ENCODE measurements around the gene DCTD. TPM values are rescaled to one million over a fixed set of nuclear protein-coding genes. Genes with fewer than 3 reads are reported as not detected.

The DCTD gene
- total and polyA plus RNA-seq, 2 of the 13 experiments (the other 11 are each of a cell fraction or from before 2014, with no cell fraction given), result 85.1 to 95.3 TPM

- peaks cover 19 to 71% of the 10 kb centered on the region in 2 experiments for H3K36me3 ChIP-seq (replicated peaks in 1 of 2; ENCODE audit: control insufficient read depth in 1 of 2, insufficient read depth in 2 of 2, low read length in 2 of 2)
- no peaks in the 10 kb centered on the region for H3K27me3 ChIP-seq (ENCODE audit: control insufficient read depth in 1 of 2, insufficient read depth in 2 of 2, low read length in 2 of 2)
- in situ Hi-C loops (cut with HindIII; ENCODE audit: extremely low pct_ligation_motif_present, low pct_unique_long_range_greater_than_20kb) (no loop called here), intact Hi-C loops (cut with micrococcal nuclease; ENCODE audit: unreplicated experiment) (no loop called here)
- no peak overlapping the region for H3K4me2 ChIP-seq (ENCODE audit: low read depth, low read length)
- POLR2A ChIA-PET, result interaction anchor here (1.6 to 5.6 kb wide), 2 partner anchors 15 to 24 kb away, joined by 9 to 69 read pairs; no protein-coding TSS in a partner anchor
- H3K27ac ChIP-seq (ENCODE audit: extremely low read length, insufficient read depth, low read length), result no peak overlapping the region
- CTCF ChIA-PET (ENCODE audit: low intra/inter-chr PET ratio, low total read pairs), result no interaction called here
- H2AFZ ChIP-seq (ENCODE audit: low read length), result no peak overlapping the region
- FAIRE-seq (no peak), ATAC-seq (no peak), DNase-seq (ENCODE audit: low spot score) (no peak)
- H3K9me3 ChIP-seq (ENCODE audit: low read length), result no peaks in the 10 kb centered on the region
- H4K20me1 ChIP-seq (ENCODE audit: insufficient read depth, low read length), result no peaks in the 10 kb centered on the region
- WGBS (ENCODE audit: low lambda C conversion rate), result 93% methylated on average over 13 of the region's 19 CpGs
- peaks cover 50% of the 10 kb centered on the region for H3K4me1 ChIP-seq (ENCODE audit: insufficient read depth, low read length)
- H3K4me3 ChIP-seq (replicated peaks in 1 of 3; ENCODE audit: insufficient read depth in 1 of 3, low read depth in 2 of 3, low read length in 3 of 3), result no peak overlapping the region
- no TSS peak for BruUV-seq (replicated peaks)
- no peak overlapping the region for H3K9ac ChIP-seq (ENCODE audit: insufficient read depth, low read depth, low read length)
- H3K79me2 ChIP-seq (ENCODE audit: insufficient read depth, low read length), result peaks cover 14% of the 10 kb centered on the region
- peak; percentile 20; the same call in 1 of the 2 replicates for TF ChIP-seq ZNF687 (CRISPR knock-in tag; IDR thresholded peaks at IDR 0.05)
- TF ChIP-seq IKZF4 (CRISPR knock-in tag; IDR thresholded peaks at IDR 0.05; ENCODE audit: borderline replicate concordance, low read depth, not compliant biosample characterization), result no peak
- no peak for TF ChIP-seq CAMTA2 (CRISPR knock-in tag; IDR thresholded peaks at IDR 0.05; ENCODE audit: borderline replicate concordance)
- no peak for TF ChIP-seq TEAD3 (CRISPR knock-in tag; optimal IDR thresholded peaks at IDR 0.05; ENCODE audit: borderline replicate concordance)
- TF ChIP-seq ZHX2 (IDR thresholded peaks at IDR 0.05; ENCODE audit: low read depth), result no peak
- TF ChIP-seq ZHX2 (CRISPR knock-in tag; IDR thresholded peaks at IDR 0.05; ENCODE audit: borderline replicate concordance), result no peak
- TF ChIP-seq ZBTB33 (CRISPR knock-in tag; IDR thresholded peaks at IDR 0.05), result 0 out of 2 replicates have a peak, but pooled peaks have one; percentile 15
- TF ChIP-seq AGO2 (optimal IDR thresholded peaks at IDR 0.05; ENCODE audit: low read depth, low read length), result peak; percentile 37
- TF ChIP-seq ZNF280B (CRISPR knock-in tag; IDR thresholded peaks at IDR 0.05; ENCODE audit: borderline replicate concordance), result no peak
These were observed 23.6 kb downstream of the DCTD start for GRCh38 chr4:182893474-182894080.

All from HepG2 (cell line).